GM18520 (cell line): ENCODE measurements around the gene CLIP2.
"Not testable (repeated sequence)": the region's sequence is repeated elsewhere in the genome, so short reads cannot be mapped to it uniquely, and the experiment has no call there.

ENCODE experiments used
- ATAC-seq: cut with Tn5 transposase; IDR thresholded peaks from one replicate; pipeline ENCODE4 v1.9.1; 2021; ENCODE audit not compliant: unreplicated experiment

The CLIP2 gene

DNA sequence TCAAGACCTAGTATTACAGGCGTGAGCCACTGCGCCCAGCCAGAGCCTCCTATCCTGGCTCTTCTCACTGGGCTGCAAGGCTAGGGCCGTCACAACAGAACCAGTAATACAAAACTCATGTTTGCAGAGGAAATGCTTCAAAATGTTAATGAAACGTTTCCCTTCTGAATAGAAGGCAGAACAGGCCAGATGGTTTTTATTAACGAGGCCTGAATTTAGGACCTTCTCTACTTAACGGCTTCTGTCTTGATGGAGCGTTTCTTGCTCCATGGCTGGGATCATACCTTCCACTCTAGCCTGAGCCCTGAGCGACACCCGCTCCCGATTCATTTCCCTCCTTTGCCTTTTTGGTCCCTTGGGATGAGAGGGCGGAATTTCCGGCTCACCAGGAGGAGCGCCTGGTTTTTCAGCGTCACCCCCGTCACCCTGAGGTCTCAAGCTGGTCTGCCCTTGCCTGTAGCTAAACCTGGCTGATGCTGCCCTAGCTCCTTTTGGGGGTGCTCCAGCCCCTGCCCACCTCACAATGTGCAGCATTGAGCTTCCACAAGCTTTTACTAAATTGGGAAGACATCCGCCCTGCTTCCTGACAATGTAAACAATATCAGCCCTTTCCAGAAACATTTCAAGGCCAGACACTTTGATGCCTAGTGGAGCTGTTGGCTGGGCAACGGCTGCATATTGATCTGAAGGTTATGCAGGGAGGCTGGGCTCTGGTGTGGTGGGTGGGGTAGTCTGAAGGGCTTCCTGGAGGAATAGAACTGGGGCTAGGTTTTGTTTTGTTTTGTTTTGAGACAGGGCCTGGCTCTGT, 5.2 kb downstream of the CLIP2 start:
- ATAC-seq, result no peak

GRCh38 chr7:74297516-74298233, 8.5 kb downstream of the CLIP2 start:
- ATAC-seq, result no peak

DNA sequence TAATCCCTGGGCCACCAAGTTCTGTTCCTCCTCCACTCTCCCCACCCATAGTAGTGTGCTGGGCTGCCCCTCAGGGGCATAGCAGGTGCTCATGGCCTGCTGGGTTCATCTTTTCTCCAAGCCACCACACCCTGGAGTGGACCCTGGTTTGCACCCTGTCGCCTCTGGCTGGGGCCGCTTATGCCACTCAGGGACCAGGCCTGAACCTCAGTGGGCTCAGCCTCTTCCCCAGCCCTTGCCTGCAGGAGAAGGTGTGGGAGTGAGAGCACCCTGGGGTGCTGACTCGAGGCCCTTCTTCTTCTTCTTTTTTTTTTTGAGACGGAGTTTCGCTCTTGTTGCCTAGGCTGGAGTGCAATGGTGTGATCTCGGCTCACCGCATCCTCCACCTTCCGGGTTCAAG, 10.2 kb downstream of the CLIP2 start:
- ATAC-seq, result no peak

DNA sequence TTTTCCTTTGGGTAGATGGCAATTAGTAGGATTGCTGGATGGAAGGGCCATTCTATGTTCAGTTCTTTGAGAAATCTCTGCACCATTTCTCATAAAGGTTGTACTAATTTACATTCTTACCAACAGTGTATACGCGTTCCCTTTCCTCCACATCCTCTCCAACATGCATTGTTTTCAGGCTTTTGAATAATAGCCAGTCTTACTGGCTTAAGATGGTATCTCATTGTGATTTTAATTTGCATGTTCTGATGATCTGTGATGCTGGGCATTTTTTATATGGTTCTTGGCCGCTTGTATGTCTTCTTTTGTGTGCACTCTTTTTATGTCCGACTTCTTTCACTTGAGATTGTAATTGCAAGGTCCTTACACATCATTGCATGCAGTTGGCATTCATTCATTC, 11.7 kb downstream of the CLIP2 start:
- no peak for ATAC-seq

- no peak for ATAC-seq
Measured at GRCh38 chr7:74302745-74303221, 13.6 kb downstream of the CLIP2 start.

DNA sequence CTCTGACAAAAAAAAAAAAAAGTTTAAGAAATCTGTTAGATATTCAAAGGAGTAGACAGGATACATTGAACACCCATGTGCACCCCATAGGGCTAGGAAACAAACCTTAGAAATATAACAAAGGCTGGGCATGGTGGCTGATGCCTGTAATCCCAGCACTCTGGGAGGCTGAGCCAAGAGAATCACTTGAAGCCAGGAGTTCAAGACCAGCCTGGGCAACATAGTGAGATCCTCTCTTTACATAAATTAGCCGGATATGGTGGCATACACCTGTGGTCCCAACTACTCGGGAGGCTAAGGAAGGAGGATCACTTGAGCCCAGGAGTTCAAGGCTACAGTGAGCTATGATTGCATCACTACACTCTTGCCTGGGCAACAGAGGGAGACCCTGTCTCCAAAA, 15.3 kb downstream of the CLIP2 start:
- ATAC-seq, result no peak

DNA sequence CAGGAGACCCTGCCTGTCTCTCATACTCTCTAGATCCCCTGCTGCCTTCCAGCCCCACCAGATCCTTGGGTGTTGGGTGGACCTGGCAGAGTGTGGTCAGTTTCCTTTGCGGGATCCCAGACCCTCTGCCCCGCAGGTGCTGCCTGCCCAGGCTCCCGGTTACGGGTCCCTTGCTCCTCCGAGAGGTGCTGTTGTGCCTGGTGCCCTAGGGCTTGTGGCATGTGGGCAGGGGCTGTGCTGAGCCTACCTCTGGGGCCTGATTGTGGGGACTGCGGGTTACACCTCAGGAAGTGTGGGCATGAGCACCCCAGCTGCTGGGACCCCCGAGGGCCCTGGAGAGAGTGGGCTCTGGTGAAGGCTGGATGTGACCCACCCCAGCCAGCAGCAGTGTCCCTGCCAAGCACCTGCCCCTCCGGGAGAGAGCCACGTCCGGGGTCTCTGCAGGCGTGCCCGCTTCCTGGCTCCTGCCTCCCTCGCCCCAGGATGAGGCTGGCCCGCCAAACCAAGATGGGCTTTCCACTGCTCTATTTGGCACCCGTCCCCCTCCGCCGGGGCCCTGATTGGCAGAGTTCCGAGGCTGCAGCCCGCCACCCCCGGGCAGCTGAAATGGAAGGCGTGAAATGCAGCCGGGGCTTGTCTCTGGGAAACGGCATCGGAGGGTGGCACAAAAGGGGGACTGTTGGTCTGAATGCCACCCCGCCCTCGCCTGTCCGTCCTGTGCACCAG, 17.0 kb downstream of the CLIP2 start:
- no peak for ATAC-seq

DNA sequence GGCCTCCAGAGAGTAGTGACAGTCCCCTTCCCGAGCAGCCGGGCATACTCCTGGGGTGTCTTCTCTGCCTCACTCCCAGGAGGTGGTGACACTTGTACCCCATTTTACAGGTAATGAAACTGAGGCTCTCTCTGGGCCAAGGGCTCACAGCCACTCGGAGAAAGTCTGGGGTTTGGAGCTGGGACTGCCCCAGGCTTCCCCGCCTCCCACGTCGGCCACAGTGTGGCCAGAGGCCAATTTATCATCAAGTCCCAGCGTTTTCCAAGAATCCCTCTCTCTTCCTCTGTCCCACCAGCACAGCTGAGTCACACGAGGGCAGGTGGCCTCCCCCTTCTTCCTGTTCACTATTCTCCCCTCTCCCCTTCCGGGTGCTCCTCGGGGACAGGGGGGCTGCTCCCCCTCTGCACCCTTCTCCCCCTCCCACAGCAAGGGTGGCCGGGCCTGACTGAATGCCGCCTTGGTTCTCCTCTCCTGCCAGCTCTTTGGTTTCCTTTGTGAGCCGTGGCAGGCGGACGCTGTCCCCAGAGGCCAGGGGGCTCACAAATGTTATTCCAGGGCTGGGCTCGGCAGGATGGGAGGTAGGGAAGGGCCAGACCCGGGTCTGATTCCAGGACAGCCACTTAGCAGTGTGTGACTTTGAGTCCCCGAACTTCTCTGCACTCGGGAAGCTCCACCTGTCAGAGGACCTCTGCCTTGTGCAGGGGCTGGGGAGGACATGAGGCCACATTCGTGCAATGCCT, 17.7 kb downstream of the CLIP2 start:
- ATAC-seq, result no peak

DNA sequence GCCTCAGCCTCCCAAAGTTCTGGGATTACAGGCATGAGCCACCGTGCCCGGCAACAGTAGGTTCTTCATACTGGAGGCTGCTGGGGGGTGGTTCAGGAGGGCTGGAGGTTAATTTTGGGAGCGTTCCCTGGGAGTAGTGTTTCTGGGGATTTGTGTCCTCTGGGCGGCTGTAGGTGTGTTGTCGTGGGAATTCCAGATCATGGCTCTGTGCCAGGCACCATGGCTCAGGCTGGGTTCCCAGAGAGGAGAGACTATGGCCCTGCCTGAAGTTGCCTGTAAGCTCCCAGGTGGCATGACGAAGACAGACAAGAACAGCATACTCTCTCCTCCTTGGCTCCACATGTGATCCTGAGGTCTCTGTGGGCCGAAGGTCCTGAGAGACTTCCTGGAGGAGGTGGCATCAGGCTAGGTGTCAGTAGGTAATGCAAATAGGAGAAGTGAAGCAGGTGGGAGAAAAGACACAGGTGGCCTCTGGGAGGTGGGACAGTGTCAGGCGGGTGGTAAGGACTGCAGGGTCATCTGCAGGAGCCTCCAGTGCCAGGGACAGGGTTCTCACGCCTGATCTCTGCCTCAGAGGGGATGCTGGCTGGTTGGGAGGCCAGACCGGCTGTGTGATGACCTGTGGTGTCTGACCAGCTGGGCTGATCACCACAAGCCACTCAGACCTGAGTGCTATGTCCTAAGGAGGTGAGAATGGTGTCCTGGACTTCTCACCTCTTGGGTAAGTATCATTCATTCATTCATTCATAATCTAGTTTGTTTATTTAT, 18.7 kb downstream of the CLIP2 start:
- no peak for ATAC-seq

- ATAC-seq, result no peak
Measured at GRCh38 chr7:74309181-74309580, 20.0 kb downstream of the CLIP2 start.

GRCh38 chr7:74311305-74311744, 22.1 kb downstream of the CLIP2 start:
- ATAC-seq, result no peak

DNA sequence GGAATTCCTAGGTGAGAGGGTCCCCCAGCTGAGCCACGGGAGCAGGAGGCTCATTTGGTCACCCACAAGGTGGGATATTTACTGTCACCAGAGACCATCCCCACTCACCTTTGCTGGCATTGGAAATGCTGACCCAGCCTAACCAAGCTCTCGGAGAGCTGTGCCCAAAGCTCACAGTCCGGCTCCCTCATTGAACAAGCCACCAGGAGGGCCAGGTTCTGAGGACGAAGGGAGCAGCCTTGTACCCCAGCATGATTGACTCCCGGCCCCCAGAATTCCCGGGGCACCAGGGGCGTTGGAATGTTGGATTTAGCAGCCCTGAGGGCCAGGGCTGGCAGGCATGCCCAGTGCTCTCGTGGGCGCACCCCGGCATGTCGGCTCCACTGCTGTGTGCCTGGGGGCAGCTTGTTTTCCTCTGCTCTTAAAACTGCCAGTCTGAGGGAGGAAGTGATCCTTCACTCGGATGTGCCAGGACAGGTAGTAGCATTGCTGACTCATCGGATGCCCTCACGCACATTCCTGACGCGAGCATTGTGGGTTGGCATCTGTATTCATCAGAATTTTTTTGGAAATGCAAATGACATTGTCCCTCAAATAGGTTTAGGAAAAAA, 23.3 kb downstream of the CLIP2 start:
- ATAC-seq, result no peak

GRCh38 chr7:74315891-74316290, 26.7 kb downstream of the CLIP2 start:
- ATAC-seq, result not testable (repeated sequence)

GRCh38 chr7:74317146-74317782, 28.1 kb downstream of the CLIP2 start:
- no peak for ATAC-seq

DNA sequence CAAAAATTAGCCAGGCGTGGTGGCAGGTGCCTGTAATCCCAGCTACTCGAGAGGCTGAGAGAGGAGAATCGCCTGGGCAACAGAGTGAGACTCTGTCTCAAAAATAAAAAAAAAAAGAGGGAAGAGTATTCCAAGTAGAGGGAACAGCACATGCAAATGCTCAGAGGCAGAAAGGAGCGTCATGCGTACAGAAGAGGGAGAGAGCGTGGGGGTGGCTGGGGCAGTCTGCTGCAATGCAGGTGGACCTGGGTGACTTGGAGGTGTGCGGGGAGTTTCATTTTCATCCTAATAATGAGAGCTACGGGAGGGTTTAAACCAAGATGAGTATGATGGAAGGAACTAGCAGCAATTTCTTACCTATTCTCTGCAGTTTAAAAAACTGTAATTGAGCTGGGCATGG, 28.8 kb downstream of the CLIP2 start:
- no peak for ATAC-seq

- ATAC-seq, result no peak
Measured at GRCh38 chr7:74320645-74321221, 31.5 kb downstream of the CLIP2 start.

DNA sequence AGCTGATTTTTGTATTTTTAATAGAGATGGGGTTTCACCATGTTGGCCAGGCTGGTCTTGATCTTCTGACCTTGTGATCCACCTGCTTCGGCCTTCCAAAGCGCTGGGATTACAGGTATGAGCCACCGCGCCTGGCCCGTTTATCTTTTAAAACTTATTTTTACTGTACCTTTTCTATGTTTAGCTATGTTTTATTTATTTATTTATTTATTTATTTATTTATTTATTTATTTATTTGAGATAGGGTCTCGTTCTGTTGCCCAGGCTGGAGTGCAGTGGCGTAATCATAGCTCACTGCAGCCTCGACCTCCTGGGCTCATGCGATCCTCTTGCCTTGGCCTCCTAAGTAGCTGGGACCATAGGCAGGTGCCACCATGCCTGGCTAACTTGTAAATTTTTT, 33.7 kb downstream of the CLIP2 start:
- not testable (repeated sequence) for ATAC-seq

GRCh38 chr7:74324531-74325209, 35.5 kb downstream of the CLIP2 start:
- no peak for ATAC-seq
